Pons (tissue), 1 donor: ENCODE measurements around the gene PCK2.
A peak's percentile ranks its signal among the peaks of the same experiment; 100 is the strongest.

Source experiments
- DNase-seq: peaks from one replicate; pipeline ENCODE4 v3.0.0-alpha.2; 2016; ENCODE audit warnings: low spot score

PCK2 gene

GRCh38 chr14:24136684-24137528 lies 42.8 kb downstream of the PCK2 start:
- DNase-seq: no peak

DNA sequence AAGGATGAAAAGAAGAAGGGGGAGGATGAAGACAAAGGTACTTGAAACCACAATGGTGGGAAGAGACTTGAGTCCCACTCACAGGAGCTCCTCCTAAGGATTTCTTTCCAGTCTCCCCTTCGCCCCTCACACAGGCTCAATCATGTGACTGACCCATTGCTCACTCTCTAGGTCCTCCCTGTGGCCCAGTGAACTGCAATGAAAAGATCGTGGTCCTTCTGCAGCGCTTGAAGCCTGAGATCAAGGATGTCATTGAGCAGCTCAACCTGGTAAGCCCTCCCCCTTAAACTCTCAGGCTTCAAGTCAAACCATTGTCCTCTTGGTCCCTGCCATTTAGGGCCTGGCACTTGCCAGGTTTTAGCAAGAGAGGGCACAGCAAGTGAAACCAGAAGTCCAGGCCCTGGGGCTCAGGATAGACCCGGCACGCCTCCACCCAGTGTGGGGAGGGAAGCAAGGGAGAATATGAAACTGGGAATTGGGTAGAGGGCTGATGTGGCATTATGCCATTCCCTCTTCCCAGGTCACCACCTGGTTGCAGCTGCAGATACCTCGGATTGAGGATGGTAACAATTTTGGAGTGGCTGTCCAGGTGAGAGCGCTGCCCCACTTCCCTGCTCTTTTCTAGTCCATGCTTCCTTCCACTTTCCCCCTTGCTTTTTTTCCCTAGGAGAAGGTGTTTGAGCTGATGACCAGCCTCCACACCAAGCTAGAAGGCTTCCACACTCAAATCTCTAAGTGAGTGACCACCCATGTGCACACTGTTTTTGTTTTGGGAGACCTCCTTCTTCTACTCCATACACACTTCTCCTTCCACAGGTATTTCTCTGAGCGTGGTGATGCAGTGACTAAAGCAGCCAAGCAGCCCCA lies 43.7 kb downstream of the PCK2 start:
- DNase-seq: no peak

GRCh38 chr14:24138396-24139271 lies 44.5 kb downstream of the PCK2 start:
- no peak for DNase-seq

DNA sequence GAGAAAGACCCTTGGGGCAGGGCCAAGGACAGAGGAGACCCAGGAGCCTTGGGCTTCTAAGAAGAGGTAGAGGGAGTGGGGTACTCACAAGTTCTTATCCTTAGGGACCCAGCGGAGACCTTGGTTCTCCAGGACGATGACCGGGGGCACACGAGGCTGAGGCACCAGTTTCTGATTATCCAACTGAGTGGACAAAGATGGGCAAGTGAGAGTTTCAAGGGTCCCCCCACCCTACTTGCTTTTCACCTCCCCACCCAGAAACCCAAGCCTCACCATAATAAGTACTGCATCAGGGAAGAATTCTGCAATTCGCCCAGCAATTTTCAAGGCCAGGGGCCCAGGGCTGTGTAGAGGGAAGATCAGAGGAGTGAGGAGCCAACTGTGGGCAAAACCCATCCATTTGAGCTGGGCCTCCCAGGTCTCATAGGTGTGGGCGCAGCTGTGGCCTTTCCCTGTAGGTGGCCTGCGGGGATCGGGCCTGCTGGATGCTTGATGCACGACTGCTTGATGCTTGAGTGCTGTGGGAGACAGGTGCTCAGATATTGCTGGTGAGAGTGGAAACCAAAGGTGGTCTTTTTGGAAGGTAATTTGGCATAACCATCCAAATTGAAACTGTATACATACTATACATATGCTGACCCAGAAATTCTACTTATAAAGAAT lies 45.3 kb downstream of the PCK2 start:
- DNase-seq: no peak

DNA sequence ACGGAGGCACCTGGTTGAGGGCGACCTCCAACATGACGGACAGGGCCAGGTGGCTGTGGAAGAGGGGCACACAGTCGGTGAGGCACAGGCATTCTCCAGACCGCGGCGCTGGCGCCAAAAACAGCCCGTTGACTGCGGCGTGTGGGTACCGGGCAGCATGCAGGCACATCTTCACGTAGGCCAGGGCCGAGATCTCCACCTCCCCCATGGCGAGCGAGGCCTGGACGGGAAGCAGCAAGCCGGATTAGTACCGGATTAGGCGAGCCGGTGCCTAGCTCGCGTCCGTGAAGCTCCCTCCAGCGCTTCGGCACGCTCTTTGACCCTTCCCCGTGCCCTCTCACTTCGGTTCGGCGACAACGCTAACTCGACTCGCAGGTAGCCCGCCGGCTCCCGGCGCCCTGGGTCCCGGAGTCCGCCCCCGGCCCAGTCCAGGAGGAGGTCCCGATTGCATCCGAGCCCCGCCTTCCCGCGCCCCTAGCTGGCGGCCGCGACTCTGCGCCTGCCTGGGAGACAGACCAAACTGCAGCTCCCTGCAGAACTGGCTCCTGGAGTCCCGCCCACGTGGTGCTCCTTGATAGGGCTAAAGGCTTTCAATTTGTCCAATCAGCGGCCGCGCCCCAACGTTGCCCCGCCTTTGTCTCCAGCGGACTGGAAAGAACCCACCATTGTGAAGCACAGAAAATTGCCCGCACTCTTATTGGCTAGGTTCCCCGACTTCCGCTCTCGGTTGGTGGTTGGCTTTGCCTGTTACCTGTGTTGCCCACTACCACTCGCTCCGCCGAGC lies 47.2 kb downstream of the PCK2 start, which contains the start of gene EMC9:
Gene EMC9 (minus strand): TSS at position 495 of the 784 bp plus-strand sequence. CDS start 287 bp downstream, at position 208.
- peak; percentile 99 for DNase-seq

GRCh38 chr14:24143511-24143910 lies 49.4 kb downstream of the PCK2 start:
- DNase-seq: no peak

DNA sequence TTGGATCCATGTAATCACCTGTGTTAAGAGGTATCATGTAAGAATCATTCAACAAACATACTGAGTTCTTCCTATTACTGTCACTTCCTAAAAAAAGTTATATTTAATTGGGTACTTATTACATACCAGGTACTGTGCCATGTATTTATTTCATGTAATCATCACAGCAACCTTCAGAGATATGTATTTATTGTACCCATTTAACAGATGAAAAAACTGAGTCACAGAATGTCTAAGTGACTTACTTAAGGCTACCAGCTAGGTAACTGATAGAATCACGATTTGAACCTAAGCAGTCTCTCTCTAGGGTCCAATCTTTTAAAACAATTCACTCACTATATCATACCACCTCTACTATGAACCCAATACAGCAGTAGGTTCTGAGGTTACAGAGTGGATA lies 50.3 kb downstream of the PCK2 start:
- no peak for DNase-seq

DNA sequence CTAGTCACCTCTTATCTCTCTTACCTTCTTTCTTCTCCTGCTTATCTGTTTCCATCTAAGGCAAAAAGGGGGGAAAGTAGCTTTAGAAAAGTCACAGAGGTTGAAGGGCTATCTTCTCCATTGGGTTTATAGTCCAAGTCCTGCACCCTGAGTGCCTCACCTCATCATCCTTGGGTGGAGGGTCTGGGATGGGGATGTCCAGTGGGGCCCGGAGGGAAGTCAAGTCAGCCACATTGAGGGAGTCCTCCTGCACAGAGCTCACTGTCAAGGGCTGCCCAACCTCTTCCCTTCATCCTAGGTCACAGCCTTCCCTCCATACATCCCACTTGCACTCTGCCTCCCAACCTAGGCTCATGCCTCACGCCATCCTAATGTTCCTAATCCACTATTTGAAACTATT lies 51.1 kb downstream of the PCK2 start:
- no peak for DNase-seq

DNA sequence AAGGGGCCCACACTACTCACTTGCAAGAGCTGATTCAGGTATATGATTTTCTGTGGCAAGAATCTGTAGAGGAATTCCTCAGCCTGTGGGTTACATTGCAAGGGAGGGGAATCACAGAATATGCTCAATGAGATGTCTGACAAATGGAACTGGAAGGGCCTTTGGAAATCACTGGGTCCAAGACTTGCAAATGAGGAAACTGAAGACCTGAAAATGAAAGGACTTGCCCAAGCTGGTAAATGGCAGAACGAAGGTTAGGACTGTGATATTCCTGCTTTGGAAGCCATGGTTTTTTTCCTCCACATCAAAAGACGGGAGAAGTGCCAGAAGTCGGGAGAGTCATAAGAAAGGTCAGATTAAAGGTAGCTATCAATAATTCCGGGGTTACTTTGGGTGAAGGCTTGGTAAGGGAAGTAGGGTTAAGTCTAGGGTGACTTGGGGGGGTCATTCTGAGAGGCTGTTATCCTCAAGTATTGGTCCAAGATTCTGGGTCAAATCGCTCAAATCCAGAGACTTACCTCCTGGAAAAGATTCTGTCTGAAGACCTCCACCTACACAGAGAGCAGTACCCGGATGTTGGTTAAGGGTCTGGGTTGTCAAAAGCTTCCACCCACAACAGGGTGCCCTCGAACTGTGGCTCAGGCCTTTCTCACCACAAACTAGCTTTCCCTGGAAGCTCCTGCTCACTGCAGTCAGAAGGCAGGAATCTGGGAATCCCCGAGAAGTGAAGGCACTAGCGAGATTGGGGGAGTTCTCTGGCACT lies 51.8 kb downstream of the PCK2 start:
- no peak for DNase-seq

GRCh38 chr14:24146453-24146977 lies 52.4 kb downstream of the PCK2 start, which contains the start of gene PSME2:
PSME2 (minus strand) TSS chr14:24146610; CDS start chr14:24146581, 29 bp downstream.
- peak; percentile 90 for DNase-seq

GRCh38 chr14:24146978-24147760 lies 53.1 kb downstream of the PCK2 start, which contains the start of gene RNF31:
RNF31 (plus strand) TSS chr14:24147498; CDS start chr14:24147699, 201 bp downstream.
- peak; percentile 99 for DNase-seq

DNA sequence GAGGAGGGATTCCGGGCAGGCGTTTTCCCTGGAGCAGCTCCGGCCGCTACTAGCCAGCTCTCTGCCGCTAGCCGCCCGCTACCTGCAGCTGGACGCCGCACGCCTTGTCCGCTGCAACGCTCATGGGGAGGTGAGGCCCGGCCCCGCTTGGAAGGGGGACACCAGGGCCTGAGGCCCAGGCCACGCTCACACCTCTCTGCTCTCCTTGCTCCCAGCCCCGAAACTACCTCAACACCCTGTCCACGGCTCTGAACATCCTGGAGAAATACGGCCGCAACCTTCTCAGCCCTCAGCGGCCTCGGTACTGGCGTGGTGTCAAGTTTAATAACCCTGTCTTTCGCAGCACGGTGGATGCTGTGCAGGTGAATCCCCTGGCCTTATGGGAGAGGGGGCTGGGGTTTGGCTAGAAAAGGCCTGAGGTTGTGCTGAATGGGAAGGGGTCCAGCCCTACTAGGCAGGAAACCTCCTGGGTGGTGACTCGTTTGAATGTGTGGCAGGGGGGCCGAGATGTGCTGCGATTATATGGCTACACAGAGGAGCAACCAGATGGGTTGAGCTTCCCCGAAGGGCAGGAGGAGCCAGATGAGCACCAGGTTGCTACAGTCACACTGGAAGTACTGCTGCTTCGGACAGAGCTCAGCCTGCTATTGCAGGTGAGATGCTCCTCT lies 53.8 kb downstream of the PCK2 start:
- no peak for DNase-seq

GRCh38 chr14:24149302-24149969 lies 55.3 kb downstream of the PCK2 start:
- DNase-seq: no peak

DNA sequence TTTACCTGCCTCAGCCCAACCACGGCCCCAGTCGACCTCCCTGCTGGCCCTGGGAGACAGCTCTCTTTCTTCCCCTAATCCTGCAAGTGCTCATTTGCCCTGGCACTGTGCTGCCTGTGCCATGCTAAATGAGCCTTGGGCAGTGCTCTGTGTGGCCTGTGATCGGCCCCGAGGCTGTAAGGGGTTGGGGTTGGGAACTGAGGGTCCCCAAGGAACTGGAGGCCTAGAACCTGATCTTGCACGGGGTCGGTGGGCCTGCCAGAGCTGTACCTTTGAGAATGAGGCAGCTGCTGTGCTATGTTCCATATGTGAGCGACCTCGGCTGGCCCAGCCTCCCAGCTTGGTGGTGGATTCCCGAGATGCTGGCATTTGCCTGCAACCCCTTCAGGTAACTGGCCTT lies 56.0 kb downstream of the PCK2 start:
- DNase-seq: no peak

DNA sequence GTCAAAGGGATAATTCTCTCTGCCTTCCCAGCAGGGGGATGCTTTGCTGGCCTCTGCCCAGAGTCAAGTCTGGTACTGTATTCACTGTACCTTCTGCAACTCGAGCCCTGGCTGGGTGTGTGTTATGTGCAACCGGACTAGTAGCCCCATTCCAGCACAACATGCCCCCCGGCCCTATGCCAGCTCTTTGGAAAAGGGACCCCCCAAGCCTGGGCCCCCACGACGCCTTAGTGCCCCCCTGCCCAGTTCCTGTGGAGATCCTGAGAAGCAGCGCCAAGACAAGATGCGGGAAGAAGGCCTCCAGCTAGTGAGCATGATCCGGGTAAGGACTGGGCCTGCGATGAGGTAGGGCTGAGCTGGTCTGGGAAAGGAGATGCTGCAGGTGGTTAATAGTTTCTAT lies 56.5 kb downstream of the PCK2 start:
- no peak for DNase-seq

- no peak for DNase-seq
Observed at GRCh38 chr14:24150993-24151392, 56.9 kb downstream of the PCK2 start.

DNA sequence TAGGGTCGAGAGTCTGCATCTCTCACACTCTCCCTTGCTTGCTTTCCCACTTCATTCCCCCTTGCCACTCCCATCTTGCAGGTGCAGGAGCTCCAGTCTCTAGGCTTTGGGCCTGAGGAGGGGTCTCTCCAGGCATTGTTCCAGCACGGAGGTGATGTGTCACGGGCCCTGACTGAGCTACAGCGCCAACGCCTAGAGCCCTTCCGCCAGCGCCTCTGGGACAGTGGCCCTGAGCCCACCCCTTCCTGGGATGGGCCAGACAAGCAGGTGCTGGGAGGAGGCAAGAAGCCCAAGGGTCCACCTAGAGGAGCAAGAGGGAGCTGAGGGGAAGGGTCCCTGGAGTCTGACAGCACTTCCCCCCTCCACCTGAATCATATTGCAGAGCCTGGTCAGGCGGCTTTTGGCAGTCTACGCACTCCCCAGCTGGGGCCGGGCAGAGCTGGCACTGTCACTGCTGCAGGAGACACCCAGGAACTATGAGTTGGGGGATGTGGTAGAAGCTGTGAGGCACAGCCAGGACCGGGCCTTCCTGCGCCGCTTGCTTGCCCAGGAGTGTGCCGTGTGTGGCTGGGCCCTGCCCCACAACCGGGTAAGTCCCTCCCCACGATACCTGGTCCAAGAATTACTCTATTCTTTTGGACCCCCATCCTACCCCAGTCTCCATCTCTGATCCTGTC lies 57.4 kb downstream of the PCK2 start:
- no peak for DNase-seq
